PFSK-1 (cell line): ENCODE data around the gene IRF6.

Source experiments
- FOXP2 ChIP-seq: optimal IDR thresholded peaks from 2 replicates; pipeline ENCODE3; 2011; ENCODE audit warnings: borderline replicate concordance, control low read depth, inconsistent platforms; ENCODE audit not compliant: insufficient read depth; ENCODE audit errors: extremely low read length, extremely low read depth
- POLR2AphosphoS5 ChIP-seq: IDR thresholded peaks from 2 replicates; pipeline ENCODE4 v1.6.1; 2012; ENCODE audit warnings: low read depth, mild to moderate bottlenecking, control low read depth, low read length, moderate library complexity
- SIN3A ChIP-seq: IDR thresholded peaks from 2 replicates; pipeline ENCODE4 v1.6.1; 2012; ENCODE audit warnings: mild to moderate bottlenecking, low read length, moderate library complexity, borderline replicate concordance; ENCODE audit not compliant: insufficient read depth
- TAF1 ChIP-seq: IDR thresholded peaks from 2 replicates; pipeline ENCODE4 v1.6.1; 2012; ENCODE audit warnings: low read length, control low read depth, borderline replicate concordance; ENCODE audit not compliant: insufficient read depth
- TF ChIP-seq, protein P1 (sequence below), 2 experiments: IDR thresholded peaks; 2 replicates each; pipeline versions ENCODE4 v1.6.1 to v1.8.0; 2011 to 2012; ENCODE audit warnings: low read depth in 2 of 2, low read length in 2 of 2, control low read depth in 1 of 2, inconsistent platforms in 1 of 2, mild to moderate bottlenecking in 1 of 2, moderate library complexity in 1 of 2; ENCODE audit not compliant: insufficient read depth in 1 of 2

Gene IRF6

DNA sequence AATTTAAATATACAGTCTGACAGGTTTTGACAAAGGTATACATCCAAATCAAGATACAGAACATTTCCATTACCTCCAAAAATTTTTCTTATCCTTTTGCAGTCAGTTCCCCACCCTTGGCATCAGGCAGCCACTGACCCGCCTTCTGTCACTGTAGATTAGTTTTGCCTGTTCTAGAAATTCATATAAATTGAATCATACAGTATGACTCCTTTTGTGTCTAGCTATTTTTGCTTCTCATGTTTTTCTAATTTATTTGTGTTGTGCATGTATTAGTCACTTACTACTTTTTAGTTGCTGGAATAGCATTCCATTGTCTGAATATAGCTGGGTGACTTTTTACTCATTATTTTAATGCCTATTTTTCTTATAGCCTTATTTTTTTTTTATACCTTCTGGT is 25.7 kb upstream of the IRF6 start:
- TF ChIP-seq SIN3A (no peak), TAF1 (no peak), FOXP2 (no peak), POLR2AphosphoS5 (no peak)
- TF ChIP-seq, protein P1, sequence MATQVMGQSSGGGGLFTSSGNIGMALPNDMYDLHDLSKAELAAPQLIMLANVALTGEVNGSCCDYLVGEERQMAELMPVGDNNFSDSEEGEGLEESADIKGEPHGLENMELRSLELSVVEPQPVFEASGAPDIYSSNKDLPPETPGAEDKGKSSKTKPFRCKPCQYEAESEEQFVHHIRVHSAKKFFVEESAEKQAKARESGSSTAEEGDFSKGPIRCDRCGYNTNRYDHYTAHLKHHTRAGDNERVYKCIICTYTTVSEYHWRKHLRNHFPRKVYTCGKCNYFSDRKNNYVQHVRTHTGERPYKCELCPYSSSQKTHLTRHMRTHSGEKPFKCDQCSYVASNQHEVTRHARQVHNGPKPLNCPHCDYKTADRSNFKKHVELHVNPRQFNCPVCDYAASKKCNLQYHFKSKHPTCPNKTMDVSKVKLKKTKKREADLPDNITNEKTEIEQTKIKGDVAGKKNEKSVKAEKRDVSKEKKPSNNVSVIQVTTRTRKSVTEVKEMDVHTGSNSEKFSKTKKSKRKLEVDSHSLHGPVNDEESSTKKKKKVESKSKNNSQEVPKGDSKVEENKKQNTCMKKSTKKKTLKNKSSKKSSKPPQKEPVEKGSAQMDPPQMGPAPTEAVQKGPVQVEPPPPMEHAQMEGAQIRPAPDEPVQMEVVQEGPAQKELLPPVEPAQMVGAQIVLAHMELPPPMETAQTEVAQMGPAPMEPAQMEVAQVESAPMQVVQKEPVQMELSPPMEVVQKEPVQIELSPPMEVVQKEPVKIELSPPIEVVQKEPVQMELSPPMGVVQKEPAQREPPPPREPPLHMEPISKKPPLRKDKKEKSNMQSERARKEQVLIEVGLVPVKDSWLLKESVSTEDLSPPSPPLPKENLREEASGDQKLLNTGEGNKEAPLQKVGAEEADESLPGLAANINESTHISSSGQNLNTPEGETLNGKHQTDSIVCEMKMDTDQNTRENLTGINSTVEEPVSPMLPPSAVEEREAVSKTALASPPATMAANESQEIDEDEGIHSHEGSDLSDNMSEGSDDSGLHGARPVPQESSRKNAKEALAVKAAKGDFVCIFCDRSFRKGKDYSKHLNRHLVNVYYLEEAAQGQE (IDR thresholded peaks at IDR 0.05; ENCODE audit: insufficient read depth in 1 of 2, low read depth in 2 of 2, low read length in 2 of 2): no peak

DNA sequence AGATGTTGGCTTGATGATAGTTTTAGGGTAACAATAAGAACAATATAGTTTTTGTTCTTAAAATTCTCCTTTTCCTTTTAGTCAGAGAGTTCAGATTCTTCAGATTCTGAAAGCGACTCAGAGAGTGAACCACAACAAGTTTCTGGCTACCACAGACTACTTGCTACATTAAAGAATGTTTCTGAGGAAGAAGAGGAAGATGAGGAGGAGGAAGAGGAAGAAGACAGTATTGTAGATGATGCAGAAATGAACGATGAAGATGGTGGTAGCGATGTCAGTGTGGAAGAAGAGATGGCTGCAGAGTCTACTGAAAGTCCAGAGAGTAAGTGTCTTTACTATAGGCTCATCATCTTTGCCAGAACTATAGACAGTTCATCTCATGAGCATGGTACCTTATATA is 24.8 kb upstream of the IRF6 start:
- TF ChIP-seq SIN3A (no peak), POLR2AphosphoS5 (no peak), FOXP2 (no peak)
- TF ChIP-seq, protein P1 (IDR thresholded peaks at IDR 0.05; ENCODE audit: insufficient read depth in 1 of 2, low read depth in 2 of 2, low read length in 2 of 2): no peak

DNA sequence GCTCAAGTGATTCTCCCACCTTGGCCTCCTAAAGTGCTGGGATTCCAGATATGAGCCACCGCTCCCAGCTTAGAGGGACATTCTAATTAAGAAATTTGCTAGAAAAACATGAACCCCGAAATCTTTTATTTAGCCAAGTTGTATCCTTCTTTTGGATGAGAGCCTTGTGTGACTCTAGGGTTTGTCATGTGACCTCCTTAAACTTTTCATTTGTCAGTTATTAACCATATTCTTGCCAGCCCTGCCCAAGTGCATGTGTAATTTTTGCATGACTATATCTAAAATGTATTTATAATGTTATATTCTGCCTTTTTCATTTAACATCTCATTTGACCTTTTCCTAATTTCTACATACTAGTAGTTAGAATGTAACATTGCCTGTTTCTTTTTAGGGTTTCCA is 23.8 kb upstream of the IRF6 start:
- no peak for TF ChIP-seq POLR2AphosphoS5
- TF ChIP-seq, protein P1 (IDR thresholded peaks at IDR 0.05; ENCODE audit: insufficient read depth in 1 of 2, low read depth in 2 of 2, low read length in 2 of 2): no peak
- TF ChIP-seq TAF1: no peak
- TF ChIP-seq FOXP2: no peak
- TF ChIP-seq SIN3A: no peak

DNA sequence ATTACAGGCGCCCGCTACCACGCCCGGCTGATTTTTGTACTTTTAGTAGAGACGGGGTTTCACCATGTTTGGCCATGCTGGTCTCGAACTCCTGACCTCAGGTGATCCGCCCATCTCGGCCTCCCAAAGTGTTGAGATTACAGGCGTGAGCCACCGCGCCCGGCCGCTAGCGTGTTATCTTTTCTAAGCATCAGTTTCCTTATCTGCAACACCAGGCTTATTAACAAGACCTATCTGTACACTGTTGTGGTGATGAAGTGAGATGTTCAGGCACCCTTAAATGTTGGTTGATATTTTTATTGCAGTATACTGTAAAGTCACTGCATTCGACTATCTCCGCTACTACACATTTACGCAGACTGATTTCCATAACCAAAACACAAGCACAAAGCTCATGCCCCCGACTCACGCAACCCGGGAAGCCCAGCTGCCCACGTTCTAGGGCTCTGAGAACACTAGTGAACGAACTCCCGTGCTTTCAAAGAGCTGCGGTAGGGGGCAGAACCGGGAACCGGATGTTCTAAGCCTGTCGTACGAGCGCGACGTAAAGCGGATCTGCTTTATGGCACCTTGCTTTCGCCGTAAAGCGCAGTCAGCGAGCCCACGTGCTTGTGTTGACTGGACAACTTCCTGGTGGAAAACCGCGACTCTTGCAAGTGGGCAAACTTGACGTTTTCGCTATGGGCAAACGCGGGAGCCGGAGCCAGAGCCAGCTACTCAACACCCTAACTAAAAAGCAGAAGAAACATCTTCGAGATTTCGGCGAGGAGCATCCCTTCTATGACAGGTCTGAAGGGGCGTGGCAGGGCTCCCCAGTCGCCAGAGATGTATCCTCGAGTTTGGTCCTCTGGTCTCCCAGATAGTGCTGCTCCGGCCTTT is 21.7 kb upstream of the IRF6 start, which contains the start of gene UTP25:
Gene UTP25, plus strand, starts transcription at position 589 of the 879 bp plus-strand sequence. Its CDS starts 92 bp downstream, at position 681.
- peak; percentile 100 for TF ChIP-seq SIN3A
- TF ChIP-seq POLR2AphosphoS5: peak; percentile 85
- TF ChIP-seq, protein P1 (IDR thresholded peaks at IDR 0.05; ENCODE audit: insufficient read depth in 1 of 2, low read depth in 2 of 2, low read length in 2 of 2): peak; percentile 35 to 62; a peak in 2 of 4 replicates
- TF ChIP-seq FOXP2: peak; percentile 92
- peak; percentile 81; the same call in 1 of the 2 replicates for TF ChIP-seq TAF1
